Ectodermal cell (in vitro differentiated cells): ENCODE data around the gene CIZ1.
"Not testable (repeated sequence)": the region's sequence is repeated elsewhere in the genome, so short reads cannot be mapped to it uniquely, and the experiment has no call there.

Experiments used
- H3K27ac ChIP-seq: 2 replicates; pipeline ENCODE4 v1.7.0; 2013; ENCODE audit warnings: mild to moderate bottlenecking, low read depth, low read length; ENCODE audit not compliant: insufficient read depth, poor library complexity, severe bottlenecking
- H3K27me3 ChIP-seq: 2 replicates; pipeline ENCODE4 v1.7.0; 2013; ENCODE audit warnings: mild to moderate bottlenecking, low read length; ENCODE audit not compliant: insufficient read depth, control insufficient read depth, poor library complexity, severe bottlenecking
- H3K36me3 ChIP-seq: one replicate; pipeline ENCODE4 v1.7.0; 2013; ENCODE audit warnings: low read length; ENCODE audit not compliant: control insufficient read depth, insufficient read depth
- H3K4me1 ChIP-seq: one replicate; pipeline ENCODE4 v1.7.0; 2013; ENCODE audit warnings: low read length; ENCODE audit not compliant: control insufficient read depth, insufficient read depth
- H3K4me3 ChIP-seq: 2 replicates; pipeline ENCODE4 v1.7.0; 2013; ENCODE audit warnings: low read depth, low read length, control low read depth; ENCODE audit not compliant: insufficient read depth
- H3K9me3 ChIP-seq: 2 replicates; pipeline ENCODE4 v1.7.0; 2013; ENCODE audit warnings: mild to moderate bottlenecking, low read length, moderate library complexity; ENCODE audit not compliant: control insufficient read depth
- WGBS, 2 experiments: methylation state at CpG; one replicate each; pipeline ENCODE4 v1.1.7; 2013; ENCODE audit warnings: missing lambda C conversion rate in 2 of 2; 5-methylcytosine and 5-hydroxymethylcytosine counted together

The CIZ1 gene

GRCh38 chr9:128143525-128144238, 47.7 kb downstream of the CIZ1 start:
- WGBS, 2 experiments, result 93 to 94% methylated on average over 8 of the region's 8 CpGs
- H3K9me3 ChIP-seq, result no peaks in the 10 kb centered on the region

GRCh38 chr9:128142596-128142995, 48.8 kb downstream of the CIZ1 start:
- 87 to 100% methylated on average over 1 to 2 of the region's 2 CpGs for WGBS, 2 experiments
- no peak overlapping the region for H3K4me3 ChIP-seq

More at GRCh38 chr9:128143525-128144238, 47.7 kb downstream of the CIZ1 start:
- no peaks in the 10 kb centered on the region for H3K36me3 ChIP-seq
- no peak overlapping the region for H3K27ac ChIP-seq
- no peaks in the 10 kb centered on the region for H3K27me3 ChIP-seq
- H3K4me1 ChIP-seq, result peaks cover 5% of the 10 kb centered on the region
- no peak overlapping the region for H3K4me3 ChIP-seq

GRCh38 chr9:128142061-128142460, 49.3 kb downstream of the CIZ1 start:
- WGBS, 2 experiments, result 87 to 89% methylated on average over 4 of the region's 4 CpGs
- H3K4me3 ChIP-seq, result no peak overlapping the region
- no peak overlapping the region for H3K27ac ChIP-seq

More at GRCh38 chr9:128142596-128142995, 48.8 kb downstream of the CIZ1 start:
- peaks cover 5% of the 10 kb centered on the region for H3K4me1 ChIP-seq
- H3K9me3 ChIP-seq, result no peaks in the 10 kb centered on the region
- H3K27me3 ChIP-seq, result no peaks in the 10 kb centered on the region
- no peaks in the 10 kb centered on the region for H3K36me3 ChIP-seq
- H3K27ac ChIP-seq, result no peak overlapping the region

GRCh38 chr9:128141604-128142003, 49.8 kb downstream of the CIZ1 start:
- 93 to 95% methylated on average over 3 of the region's 3 CpGs for WGBS, 2 experiments
- Histone ChIP-seq H3K4me3 (no peak overlapping the region), H3K9me3 (no peaks in the 10 kb centered on the region), H3K27ac (no peak overlapping the region), H3K36me3 (no peaks in the 10 kb centered on the region), H3K4me1 (peaks cover 5% of the 10 kb centered on the region), H3K27me3 (no peaks in the 10 kb centered on the region)

More at GRCh38 chr9:128142061-128142460, 49.3 kb downstream of the CIZ1 start:
- H3K9me3 ChIP-seq, result no peaks in the 10 kb centered on the region
- H3K36me3 ChIP-seq, result no peaks in the 10 kb centered on the region
- peaks cover 5% of the 10 kb centered on the region for H3K4me1 ChIP-seq
- no peaks in the 10 kb centered on the region for H3K27me3 ChIP-seq

- H3K36me3 ChIP-seq, result no peaks in the 10 kb centered on the region
- no peaks in the 10 kb centered on the region for H3K27me3 ChIP-seq
- WGBS, 2 experiments, result 90 to 96% methylated on average over 8 to 9 of the region's 16 CpGs
- H3K9me3 ChIP-seq, result no peaks in the 10 kb centered on the region
- H3K4me1 ChIP-seq, result peaks cover 5% of the 10 kb centered on the region
- no peak overlapping the region for H3K4me3 ChIP-seq
- H3K27ac ChIP-seq, result no peak overlapping the region
Observed at GRCh38 chr9:128139621-128140020, 51.8 kb downstream of the CIZ1 start.

- H3K36me3 ChIP-seq, result no peaks in the 10 kb centered on the region
- peaks cover 5% of the 10 kb centered on the region for H3K27me3 ChIP-seq
- H3K4me1 ChIP-seq, result peaks cover 5% of the 10 kb centered on the region
- H3K27ac ChIP-seq, result no peak overlapping the region
- WGBS, 2 experiments, result 87 to 89% methylated on average over 3 of the region's 3 CpGs
- no peaks in the 10 kb centered on the region for H3K9me3 ChIP-seq
- no peak overlapping the region for H3K4me3 ChIP-seq
Observed at GRCh38 chr9:128138001-128138400, 53.4 kb downstream of the CIZ1 start.

GRCh38 chr9:128136816-128137793, 54.3 kb downstream of the CIZ1 start:
- Histone ChIP-seq H3K27ac (no peak overlapping the region), H3K36me3 (no peaks in the 10 kb centered on the region), H3K9me3 (no peaks in the 10 kb centered on the region), H3K4me3 (no peak overlapping the region), H3K27me3 (peaks cover 5% of the 10 kb centered on the region), H3K4me1 (peaks cover 5% of the 10 kb centered on the region)
- WGBS, 2 experiments, result 94 to 95% methylated on average over 18 of the region's 18 CpGs

- not testable (repeated sequence) for H3K9me3 ChIP-seq, H3K4me1 ChIP-seq, H3K4me3 ChIP-seq, H3K27ac ChIP-seq, H3K36me3 ChIP-seq, H3K27me3 ChIP-seq
- 83% methylated on average over 8 of the region's 8 CpGs for WGBS, 2 experiments
Observed at GRCh38 chr9:128135561-128135960, 55.8 kb downstream of the CIZ1 start.

GRCh38 chr9:128132139-128132538, 59.2 kb downstream of the CIZ1 start:
- not testable (repeated sequence) for H3K9me3 ChIP-seq, H3K27ac ChIP-seq, H3K4me3 ChIP-seq, H3K36me3 ChIP-seq, H3K4me1 ChIP-seq
- peaks cover 16% of the 10 kb centered on the region for H3K27me3 ChIP-seq
- WGBS, 2 experiments, result 83 to 84% methylated on average over 8 of the region's 8 CpGs

- not testable (repeated sequence) for H3K9me3 ChIP-seq, H3K27ac ChIP-seq, H3K4me1 ChIP-seq, H3K36me3 ChIP-seq, H3K4me3 ChIP-seq
- peaks cover 16% of the 10 kb centered on the region for H3K27me3 ChIP-seq
- WGBS, 2 experiments, result 89 to 91% methylated on average over 8 of the region's 8 CpGs
Observed at GRCh38 chr9:128131346-128131745, 60.0 kb downstream of the CIZ1 start.
